BE2C (cell line): ENCODE measurements around the gene RCE1.
"Not testable (repeated sequence)": the region's sequence is repeated elsewhere in the genome, so short reads cannot be mapped to it uniquely, and the experiment has no call there.

Experiments used
- DNase-seq: peaks from one replicate; pipeline ENCODE4 v3.0.0-alpha.2; 2020
- H3K27me3 ChIP-seq: fragments of 250-450 bp; sonication (Bioruptor Pico); 2 replicates; pipeline ENCODE4 v1.5.1; 2020; ENCODE audit warnings: mild to moderate bottlenecking
- H3K36me3 ChIP-seq: fragments of 250-450 bp; sonication (Bioruptor Pico); 2 replicates; pipeline ENCODE4 v1.5.1; 2020; ENCODE audit warnings: mild to moderate bottlenecking
- H3K4me1 ChIP-seq: fragments of 250-450 bp; sonication (Bioruptor Pico); 2 replicates; pipeline ENCODE4 v1.5.1; 2020
- H3K4me3 ChIP-seq: 2 replicates; pipeline ENCODE4 v1.5.1; 2011; ENCODE audit warnings: low read depth, low read length
- H3K9me3 ChIP-seq: fragments of 250-450 bp; sonication (Bioruptor Pico); 2 replicates; pipeline ENCODE4 v1.5.1; 2020
- TF ChIP-seq, protein P1 (sequence below): IDR thresholded peaks from 2 replicates; pipeline ENCODE4 v1.5.1; 2012; ENCODE audit warnings: mild to moderate bottlenecking, low read depth, low read length

The RCE1 gene

DNA sequence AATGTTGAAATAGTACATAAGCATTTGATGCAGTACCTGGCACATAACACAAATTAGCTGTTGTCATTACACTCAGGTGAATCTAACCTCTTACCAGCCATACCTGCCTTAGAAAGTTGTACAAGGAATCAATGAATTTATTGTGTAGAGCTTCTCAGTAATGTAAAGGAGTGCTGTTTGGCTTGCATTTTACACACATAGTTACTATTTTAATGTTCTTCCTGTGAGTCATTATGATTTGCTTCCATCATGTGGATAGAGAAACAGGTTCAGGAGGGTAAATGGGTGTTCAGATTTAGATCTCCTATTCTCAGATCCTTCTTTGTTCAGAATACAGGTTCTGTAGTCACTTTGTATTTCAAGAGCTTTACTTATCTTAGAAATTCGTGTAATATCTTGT, 27.6 kb upstream of the RCE1 start:
- H3K4me3 ChIP-seq: no peak overlapping the region
- no peaks in the 10 kb centered on the region for H3K9me3 ChIP-seq
- TF ChIP-seq, protein P1, sequence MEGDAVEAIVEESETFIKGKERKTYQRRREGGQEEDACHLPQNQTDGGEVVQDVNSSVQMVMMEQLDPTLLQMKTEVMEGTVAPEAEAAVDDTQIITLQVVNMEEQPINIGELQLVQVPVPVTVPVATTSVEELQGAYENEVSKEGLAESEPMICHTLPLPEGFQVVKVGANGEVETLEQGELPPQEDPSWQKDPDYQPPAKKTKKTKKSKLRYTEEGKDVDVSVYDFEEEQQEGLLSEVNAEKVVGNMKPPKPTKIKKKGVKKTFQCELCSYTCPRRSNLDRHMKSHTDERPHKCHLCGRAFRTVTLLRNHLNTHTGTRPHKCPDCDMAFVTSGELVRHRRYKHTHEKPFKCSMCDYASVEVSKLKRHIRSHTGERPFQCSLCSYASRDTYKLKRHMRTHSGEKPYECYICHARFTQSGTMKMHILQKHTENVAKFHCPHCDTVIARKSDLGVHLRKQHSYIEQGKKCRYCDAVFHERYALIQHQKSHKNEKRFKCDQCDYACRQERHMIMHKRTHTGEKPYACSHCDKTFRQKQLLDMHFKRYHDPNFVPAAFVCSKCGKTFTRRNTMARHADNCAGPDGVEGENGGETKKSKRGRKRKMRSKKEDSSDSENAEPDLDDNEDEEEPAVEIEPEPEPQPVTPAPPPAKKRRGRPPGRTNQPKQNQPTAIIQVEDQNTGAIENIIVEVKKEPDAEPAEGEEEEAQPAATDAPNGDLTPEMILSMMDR: no peak
- H3K36me3 ChIP-seq: no peaks in the 10 kb centered on the region
- H3K27me3 ChIP-seq: no peaks in the 10 kb centered on the region
- DNase-seq: no peak
- no peaks in the 10 kb centered on the region for H3K4me1 ChIP-seq

DNA sequence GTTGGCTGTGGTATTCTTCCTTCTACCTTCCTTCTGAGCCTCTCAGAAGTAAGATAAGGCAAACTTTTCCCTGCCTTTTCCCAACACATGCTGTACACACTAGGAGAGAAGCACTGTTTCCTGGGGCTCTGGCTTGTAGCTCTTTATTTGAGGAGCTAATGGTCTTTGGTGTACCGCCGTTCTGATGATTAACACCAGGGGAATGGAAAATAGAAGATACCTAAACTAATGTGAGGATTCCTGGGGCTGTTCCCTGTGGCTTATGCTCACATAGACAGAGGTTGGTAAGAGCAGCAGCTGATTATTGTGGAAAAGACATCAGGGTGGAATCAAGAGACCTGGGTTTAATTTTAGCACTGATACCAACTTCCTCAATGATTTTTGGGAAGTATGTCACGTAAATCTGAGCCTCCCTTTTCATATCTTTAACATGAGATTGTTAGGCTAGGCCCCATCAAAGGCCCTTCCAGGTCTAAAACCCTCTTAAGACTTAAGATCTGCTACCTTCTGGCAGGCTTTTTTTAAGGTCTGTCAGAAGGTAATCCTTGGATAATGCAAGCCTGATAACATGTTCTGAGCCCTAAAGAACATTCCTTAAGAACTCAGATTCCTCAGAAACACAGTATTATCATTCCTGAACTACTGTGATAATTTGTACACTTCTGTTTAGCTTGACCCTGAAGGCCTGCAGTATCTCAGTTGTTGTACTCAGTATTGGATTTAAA, 24.8 kb upstream of the RCE1 start:
- no peaks in the 10 kb centered on the region for H3K4me1 ChIP-seq
- DNase-seq: no peak
- H3K27me3 ChIP-seq: no peaks in the 10 kb centered on the region
- no peak overlapping the region for H3K4me3 ChIP-seq
- no peaks in the 10 kb centered on the region for H3K36me3 ChIP-seq
- no peaks in the 10 kb centered on the region for H3K9me3 ChIP-seq
- TF ChIP-seq, protein P1: no peak

DNA sequence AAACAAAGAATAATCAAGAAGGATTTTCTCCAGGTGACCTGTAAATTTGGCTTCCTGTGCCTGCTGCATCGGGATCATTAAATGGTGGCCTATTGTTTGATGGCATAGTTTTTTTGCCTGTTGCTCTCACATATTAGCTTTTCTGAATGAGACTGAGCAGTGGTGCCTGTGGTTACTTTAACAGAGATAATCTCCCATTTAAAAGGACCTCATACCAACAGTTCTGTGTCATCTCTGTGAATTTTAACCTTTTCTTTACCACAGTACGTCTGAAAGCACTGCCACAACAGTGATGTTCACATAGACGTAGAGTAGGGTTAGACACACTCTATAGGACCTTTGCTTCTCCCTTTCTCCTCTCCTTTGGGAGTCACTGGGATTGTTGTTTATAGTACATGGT, 22.9 kb upstream of the RCE1 start:
- Histone ChIP-seq H3K4me1 (no peaks in the 10 kb centered on the region), H3K9me3 (no peaks in the 10 kb centered on the region), H3K27me3 (no peaks in the 10 kb centered on the region), H3K4me3 (no peak overlapping the region), H3K36me3 (no peaks in the 10 kb centered on the region)
- TF ChIP-seq, protein P1: no peak
- no peak for DNase-seq

DNA sequence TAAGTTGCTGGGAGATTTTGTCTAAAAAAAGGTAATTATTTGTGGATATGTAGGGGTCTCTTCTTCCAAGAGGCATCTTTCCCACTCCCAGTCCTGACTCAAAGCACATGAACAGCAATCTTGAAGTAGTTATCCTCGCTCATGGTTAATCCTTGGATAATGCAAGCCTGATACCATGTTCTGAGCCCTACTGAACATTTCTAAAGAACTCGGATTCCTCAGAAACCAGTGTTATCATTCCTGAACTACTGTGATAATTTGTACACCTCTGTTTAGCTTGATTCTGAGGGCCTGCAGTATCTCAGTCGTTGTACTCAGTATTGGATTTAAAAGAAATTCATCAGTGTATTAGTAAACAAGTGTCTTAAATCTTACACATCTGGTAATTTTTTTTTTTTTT, 22.3 kb upstream of the RCE1 start:
- H3K4me1 ChIP-seq: no peaks in the 10 kb centered on the region
- H3K9me3 ChIP-seq: no peaks in the 10 kb centered on the region
- no peak for DNase-seq
- H3K36me3 ChIP-seq: no peaks in the 10 kb centered on the region
- H3K4me3 ChIP-seq: no peak overlapping the region
- TF ChIP-seq, protein P1: no peak
- no peaks in the 10 kb centered on the region for H3K27me3 ChIP-seq

DNA sequence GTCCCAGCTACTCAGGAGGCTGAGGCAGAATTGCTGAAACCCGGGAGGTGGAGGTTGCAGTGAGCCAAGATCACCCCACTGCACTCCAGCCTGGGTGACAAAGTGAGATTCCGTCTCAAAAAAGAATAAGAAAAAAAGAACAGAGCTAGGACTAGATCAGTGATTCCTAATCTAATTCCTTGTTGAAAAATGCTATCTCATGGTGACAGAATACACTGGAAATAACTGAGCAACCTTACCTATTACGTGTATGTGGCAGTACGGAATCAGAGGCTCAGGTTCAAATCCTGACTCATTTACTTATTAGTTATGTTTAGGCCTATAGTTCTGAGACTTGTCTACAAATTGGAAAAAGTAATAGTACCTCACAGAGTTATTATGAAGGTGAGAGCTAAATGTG, 19.5 kb upstream of the RCE1 start:
- Histone ChIP-seq H3K36me3 (no peaks in the 10 kb centered on the region), H3K4me3 (no peak overlapping the region), H3K9me3 (no peaks in the 10 kb centered on the region), H3K27me3 (no peaks in the 10 kb centered on the region), H3K4me1 (no peaks in the 10 kb centered on the region)
- no peak for DNase-seq
- TF ChIP-seq, protein P1: no peak

DNA sequence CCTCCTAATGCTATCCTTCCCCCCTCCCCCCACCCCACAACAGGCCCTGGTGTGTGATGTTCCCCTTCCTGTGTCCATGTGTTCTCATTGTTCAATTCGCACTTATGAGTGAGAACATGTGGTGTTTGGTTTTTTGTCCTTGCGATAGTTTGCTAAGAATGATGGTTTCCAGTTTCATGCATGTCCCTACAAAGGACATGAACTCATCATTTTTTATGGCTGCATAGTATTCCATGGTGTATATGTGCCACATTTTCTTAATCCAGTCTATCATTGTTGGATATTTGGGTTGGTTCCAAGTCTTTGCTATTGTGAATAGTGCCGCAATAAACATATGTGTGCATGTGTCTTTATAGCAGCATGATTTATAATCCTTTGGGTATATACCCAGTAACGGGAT, 18.7 kb upstream of the RCE1 start:
- not testable (repeated sequence) for H3K36me3 ChIP-seq

DNA sequence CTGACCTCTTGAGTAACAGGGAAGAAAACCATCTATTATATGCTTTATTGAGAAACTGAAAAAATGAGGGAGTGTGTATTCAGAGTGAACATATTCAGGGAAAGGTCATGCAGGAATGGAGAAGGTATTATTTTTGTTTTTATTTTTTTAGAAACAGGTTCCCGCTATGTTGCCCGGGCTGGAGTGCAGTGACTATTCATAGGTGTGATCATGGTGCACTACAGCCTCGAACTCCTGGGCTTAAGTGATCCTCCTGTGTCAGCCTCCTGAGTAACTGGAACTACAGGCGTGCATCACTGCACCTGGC, 8.7 kb upstream of the RCE1 start:
- H3K4me1 ChIP-seq: no peaks in the 10 kb centered on the region

More for the DNA sequence above, 18.7 kb upstream of the RCE1 start:
- not testable (repeated sequence) for H3K4me3 ChIP-seq, H3K4me1 ChIP-seq, H3K9me3 ChIP-seq, H3K27me3 ChIP-seq, DNase-seq

More for the DNA sequence above, 8.7 kb upstream of the RCE1 start:
- TF ChIP-seq, protein P1: no peak
- no peaks in the 10 kb centered on the region for H3K9me3 ChIP-seq
- no peak overlapping the region for H3K4me3 ChIP-seq
- H3K27me3 ChIP-seq: no peaks in the 10 kb centered on the region
- H3K36me3 ChIP-seq: no peaks in the 10 kb centered on the region
- DNase-seq: no peak
